HG03439 (cell line): ENCODE data around the gene GFOD1.
A peak's percentile ranks its signal among the peaks of the same experiment; 100 is the strongest.
"Not testable (repeated sequence)": the region's sequence is repeated elsewhere in the genome, so short reads cannot be mapped to it uniquely, and the experiment has no call there.

ENCODE experiments used
- ATAC-seq: cut with Tn5 transposase; IDR thresholded peaks from one replicate; pipeline ENCODE4 v1.9.1; 2021; ENCODE audit warnings: mild to moderate bottlenecking, moderate library complexity; ENCODE audit not compliant: unreplicated experiment

GFOD1 gene

GRCh38 chr6:13331516-13332348 lies 155.7 kb downstream of the GFOD1 start:
- ATAC-seq = no peak

GRCh38 chr6:13328875-13329183 lies 158.6 kb downstream of the GFOD1 start:
- peak; percentile 3 for ATAC-seq

- peak; percentile 89 for ATAC-seq
These were observed 159.1 kb downstream of the GFOD1 start, which contains the start of gene TBC1D7 for GRCh38 chr6:13328076-13328874. Gene TBC1D7 (minus strand): TSS chr6:13328537. CDS start chr6:13326898, 1,639 bp downstream.

GRCh38 chr6:13327691-13328075 lies 159.7 kb downstream of the GFOD1 start:
- no peak for ATAC-seq

GRCh38 chr6:13326031-13326586 lies 161.3 kb downstream of the GFOD1 start:
- not testable (repeated sequence) for ATAC-seq

- ATAC-seq = no peak
These were observed 167.4 kb downstream of the GFOD1 start for GRCh38 chr6:13319891-13320564.

- no peak for ATAC-seq
These were observed 168.6 kb downstream of the GFOD1 start for GRCh38 chr6:13318821-13319220.

GRCh38 chr6:13315896-13316295 lies 171.5 kb downstream of the GFOD1 start:
- ATAC-seq = no peak

GRCh38 chr6:13314806-13315205 lies 172.6 kb downstream of the GFOD1 start:
- ATAC-seq = no peak

GRCh38 chr6:13311155-13311554 lies 176.2 kb downstream of the GFOD1 start:
- no peak for ATAC-seq

- no peak for ATAC-seq
These were observed 179.1 kb downstream of the GFOD1 start for GRCh38 chr6:13308332-13308731.
